ENCODE results near the gene NEK10. TPM values are rescaled to one million over a fixed set of nuclear protein-coding genes. Genes with fewer than 3 reads are reported as not detected.

The NEK10 gene
- total RNA-seq, 4 donors from 2014 or later, result 1.6 to 2.6 (median 2.0) TPM

- WGBS, 2 donors, result 66 to 69% methylated on average over 6 of the region's 6 CpGs
- no peak for TF ChIP-seq CTCF (IDR thresholded peaks at IDR 0.05)
- TF ChIP-seq POLR2A (IDR thresholded peaks at IDR 0.05), result no peak
- Histone ChIP-seq H3K4me3 (replicated peaks in 1 of 3) (no peak overlapping the region), H3K4me1 (no peaks in the 10 kb centered on the region), H3K36me3 (no peaks in the 10 kb centered on the region), H3K27ac (no peak overlapping the region), H3K9me3 (no peaks in the 10 kb centered on the region), H3K27me3 (no peaks in the 10 kb centered on the region)
- intact Hi-C loops (cut with DNase I), result no loop called here
- DNase-seq, result no peak
These were observed 263.3 kb downstream of the NEK10 start for GRCh38 chr3:27105904-27106303.

- no peaks in the 10 kb centered on the region for H3K9me3 ChIP-seq
- no peaks in the 10 kb centered on the region for H3K36me3 ChIP-seq
- no peaks in the 10 kb centered on the region for H3K27me3 ChIP-seq
- H3K27ac ChIP-seq, result no peak overlapping the region
- H3K4me3 ChIP-seq (replicated peaks in 1 of 3), result no peak overlapping the region
- TF ChIP-seq CTCF (IDR thresholded peaks at IDR 0.05) (no peak), POLR2A (IDR thresholded peaks at IDR 0.05) (no peak)
- no peaks in the 10 kb centered on the region for H3K4me1 ChIP-seq
- DNase-seq, result no peak
- intact Hi-C loops (cut with DNase I), result no loop called here
- 73 to 81% methylated on average over 1 of the region's 1 CpG for WGBS, 2 donors
These were observed 272.0 kb downstream of the NEK10 start for GRCh38 chr3:27097182-27097581.

DNA sequence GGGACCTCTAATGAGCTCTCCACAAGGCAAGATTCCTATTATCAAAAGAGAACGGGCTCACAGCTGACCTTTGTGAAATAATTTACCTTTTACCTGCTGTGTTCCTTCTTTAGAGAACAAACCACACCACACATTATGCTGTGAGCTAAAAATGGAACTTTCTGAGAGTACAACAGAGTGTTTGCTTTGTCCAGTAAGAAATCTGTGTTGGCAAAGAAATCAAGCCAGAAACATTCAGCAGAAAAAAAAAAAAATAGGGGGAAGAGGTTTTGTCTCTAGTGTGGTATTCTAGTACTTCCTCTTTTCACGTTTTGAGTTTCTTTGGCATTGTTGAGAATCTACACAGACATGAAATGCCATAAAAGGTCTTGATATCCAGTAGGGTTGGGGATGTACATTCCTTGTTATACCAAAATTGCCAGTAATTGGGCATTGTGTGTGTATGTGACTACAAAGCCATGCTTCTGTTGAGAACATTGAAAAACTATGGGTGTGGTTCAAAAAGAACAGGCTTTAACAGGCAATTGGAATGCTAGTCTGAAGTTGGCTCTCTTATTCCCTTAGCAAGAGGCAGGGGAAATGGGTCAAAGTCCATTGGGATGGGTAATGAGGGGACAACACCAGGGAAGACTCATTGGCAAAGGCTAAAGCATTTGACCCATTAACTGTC, 273.5 kb downstream of the NEK10 start:
- Histone ChIP-seq H3K27ac (no peak overlapping the region), H3K9me3 (no peaks in the 10 kb centered on the region), H3K4me3 (replicated peaks in 1 of 3) (no peak overlapping the region), H3K4me1 (no peaks in the 10 kb centered on the region), H3K36me3 (no peaks in the 10 kb centered on the region), H3K27me3 (no peaks in the 10 kb centered on the region)
- TF ChIP-seq CTCF (IDR thresholded peaks at IDR 0.05), result no peak
- no peak for TF ChIP-seq POLR2A (IDR thresholded peaks at IDR 0.05)
- no peak for DNase-seq
- intact Hi-C loops (cut with DNase I), result no loop called here
- WGBS, 2 donors, result 6 to 44% methylated on average over 2 of the region's 2 CpGs

- no peak for DNase-seq
- Histone ChIP-seq H3K4me3 (replicated peaks in 1 of 3) (no peak overlapping the region), H3K27ac (no peak overlapping the region), H3K4me1 (no peaks in the 10 kb centered on the region), H3K36me3 (no peaks in the 10 kb centered on the region), H3K9me3 (no peaks in the 10 kb centered on the region), H3K27me3 (no peaks in the 10 kb centered on the region)
- intact Hi-C loops (cut with DNase I), result no loop called here
- TF ChIP-seq CTCF (IDR thresholded peaks at IDR 0.05), result no peak
- TF ChIP-seq POLR2A (IDR thresholded peaks at IDR 0.05), result no peak
- 51 to 54% methylated on average over 4 of the region's 4 CpGs for WGBS, 2 donors
These were observed 274.5 kb downstream of the NEK10 start for GRCh38 chr3:27094721-27095120.

GRCh38 chr3:27093771-27094170, 275.4 kb downstream of the NEK10 start:
- Histone ChIP-seq H3K4me1 (no peaks in the 10 kb centered on the region), H3K9me3 (no peaks in the 10 kb centered on the region), H3K27ac (no peak overlapping the region), H3K4me3 (replicated peaks in 1 of 3) (no peak overlapping the region), H3K27me3 (no peaks in the 10 kb centered on the region), H3K36me3 (no peaks in the 10 kb centered on the region)
- intact Hi-C loops (cut with DNase I), result no loop called here
- WGBS, 2 donors, result 41 to 42% methylated on average over 2 of the region's 2 CpGs
- DNase-seq, result no peak
- TF ChIP-seq POLR2A (IDR thresholded peaks at IDR 0.05) (no peak), CTCF (IDR thresholded peaks at IDR 0.05) (no peak)

All from thyroid gland (tissue), 4 donors.